Thoracic aorta (tissue), 2 donors: Measurements from ENCODE around the gene RNF121. TPM values are rescaled to one million over a fixed set of nuclear protein-coding genes. Genes with fewer than 3 reads are reported as not detected.

Experiments used
- ATAC-seq: fragments of 150-250 bp; one replicate; pipeline ENCODE4 v1.8.0; 2017; ENCODE audit warnings: low read depth; ENCODE audit not compliant: insufficient number of reproducible peaks, low FRiP score
- DNase-seq: peaks from one replicate; pipeline ENCODE4 v3.0.0-alpha.2; 2020; ENCODE audit warnings: low spot score
- H3K27ac ChIP-seq, 2 donors: fragments of 200-600 bp; sonication (generic); 1 replicate in 1 of 2; 2 replicates in 1 of 2; pipeline ENCODE4 v1.5.1; 2016; ENCODE audit warnings: mild to moderate bottlenecking in 2 of 2, moderate library complexity in 2 of 2
- H3K27me3 ChIP-seq: fragments of 200-600 bp; sonication (generic); replicated peaks from 2 replicates; pipeline ENCODE4 v1.6.0; 2016; ENCODE audit warnings: mild to moderate bottlenecking; ENCODE audit not compliant: insufficient read depth
- H3K36me3 ChIP-seq: fragments of 200-600 bp; sonication (generic); one replicate; pipeline ENCODE4 v1.5.1; 2016
- H3K4me1 ChIP-seq, 2 donors: fragments of 200-600 bp; sonication (generic); 1 replicate in 1 of 2; 2 replicates in 1 of 2; pipeline versions ENCODE4 v1.5.1 to v1.6.0; 2016; ENCODE audit warnings: low read depth in 2 of 2, mild to moderate bottlenecking in 1 of 2; ENCODE audit not compliant: control insufficient read depth in 1 of 2
- H3K4me3 ChIP-seq: fragments of 200-600 bp; sonication (generic); 2 replicates; pipeline ENCODE4 v1.5.1; 2016; ENCODE audit warnings: mild to moderate bottlenecking
- H3K9me3 ChIP-seq: fragments of 200-600 bp; sonication (generic); 2 replicates; pipeline ENCODE4 v1.5.1; 2016
- CTCF ChIP-seq: fragments of 200-600 bp; sonication (generic); IDR thresholded peaks from one replicate; pipeline ENCODE4 v1.5.1; 2019; ENCODE audit warnings: antibody characterized with exemption
- total RNA-seq, 2 donors: library from RNA; depleted of rRNA; stranded (reverse); fragments of >200 nt; gene quantifications; one replicate each; pipeline versions ENCODE4 v1.1.0 to v1.2.3, GENCODE V29; 2016

RNF121 gene
- total RNA-seq, 2 donors from 2014 or later: 50.2 to 74.6 TPM

- Histone ChIP-seq H3K4me3 (no peak overlapping the region), H3K9me3 (no peaks in the 10 kb centered on the region), H3K4me1 (peaks cover 36 to 66% of the 10 kb centered on the region in 2 donors), H3K27me3 (no peaks in the 10 kb centered on the region), H3K27ac (no peak overlapping the region), H3K36me3 (peaks cover 11% of the 10 kb centered on the region)
- no peak for ATAC-seq
- DNase-seq: no peak
- no peak for TF ChIP-seq CTCF
Measured at GRCh38 chr11:72036687-72037086, 107.8 kb downstream of the RNF121 start.

- Histone ChIP-seq H3K27ac (peak overlapping the region; percentile 93 to 94), H3K4me3 (peak overlapping the region; percentile 75), H3K27me3 (no peaks in the 10 kb centered on the region), H3K9me3 (no peaks in the 10 kb centered on the region), H3K36me3 (peaks cover 11% of the 10 kb centered on the region), H3K4me1 (peaks cover 38 to 67% of the 10 kb centered on the region in 2 donors)
- no peak for DNase-seq
- no peak for ATAC-seq
- no peak for TF ChIP-seq CTCF
Measured at GRCh38 chr11:72037554-72038311, 108.9 kb downstream of the RNF121 start.

GRCh38 chr11:72038491-72038890 is 109.6 kb downstream of the RNF121 start:
- peak overlapping the region; percentile 75 for H3K4me3 ChIP-seq
- peaks cover 11% of the 10 kb centered on the region for H3K36me3 ChIP-seq
- H3K9me3 ChIP-seq: no peaks in the 10 kb centered on the region
- peak overlapping the region; percentile 93 to 94 for H3K27ac ChIP-seq
- no peak for TF ChIP-seq CTCF
- ATAC-seq (no peak), DNase-seq (no peak)
- H3K4me1 ChIP-seq: peaks cover 40 to 71% of the 10 kb centered on the region in 2 donors
- H3K27me3 ChIP-seq: no peaks in the 10 kb centered on the region

- H3K36me3 ChIP-seq: peaks cover 11% of the 10 kb centered on the region
- H3K27ac ChIP-seq: peak overlapping the region; percentile 93 to 94
- DNase-seq (no peak), ATAC-seq (no peak)
- H3K9me3 ChIP-seq: no peaks in the 10 kb centered on the region
- peak overlapping the region; percentile 75 for H3K4me3 ChIP-seq
- peaks cover 40 to 65% of the 10 kb centered on the region in 2 donors for H3K4me1 ChIP-seq
- no peaks in the 10 kb centered on the region for H3K27me3 ChIP-seq
- no peak for TF ChIP-seq CTCF
Measured at GRCh38 chr11:72039031-72039855, 110.4 kb downstream of the RNF121 start.

GRCh38 chr11:72039856-72040401 is 111.1 kb downstream of the RNF121 start:
- H3K27ac ChIP-seq: peak overlapping the region; percentile 93 to 94
- H3K27me3 ChIP-seq: no peaks in the 10 kb centered on the region
- peaks cover 9% of the 10 kb centered on the region for H3K36me3 ChIP-seq
- ATAC-seq (no peak), DNase-seq (no peak)
- no peak for TF ChIP-seq CTCF
- H3K9me3 ChIP-seq: no peaks in the 10 kb centered on the region
- H3K4me3 ChIP-seq: peak overlapping the region; percentile 75
- H3K4me1 ChIP-seq: peaks cover 40 to 62% of the 10 kb centered on the region in 2 donors
